Glutamatergic neuron (in vitro differentiated cells): ENCODE measurements around the gene KCNH3. TPM values are rescaled to one million over a fixed set of nuclear protein-coding genes. Genes with fewer than 3 reads are reported as not detected.

Source experiments
- DNase-seq: peaks from one replicate; pipeline ENCODE4 v3.0.0; 2022
- H3K27ac Mint-ChIP-seq: one replicate; pipeline ENCODE4 v1.8.0; 2020; ENCODE audit warnings: mild to moderate bottlenecking, mixed read lengths, inconsistent platforms; ENCODE audit not compliant: unreplicated experiment
- H3K27me3 Mint-ChIP-seq: one replicate; pipeline ENCODE4 v1.8.0; 2020; ENCODE audit warnings: mild to moderate bottlenecking, moderate library complexity, mixed read lengths, inconsistent platforms; ENCODE audit not compliant: unreplicated experiment
- H3K36me3 Mint-ChIP-seq: one replicate; pipeline ENCODE4 v1.8.0; 2020; ENCODE audit warnings: mild to moderate bottlenecking, mixed read lengths, inconsistent platforms; ENCODE audit not compliant: unreplicated experiment
- H3K4me1 Mint-ChIP-seq: one replicate; pipeline ENCODE4 v1.8.0; 2020; ENCODE audit warnings: mild to moderate bottlenecking, low read depth, mixed read lengths, inconsistent platforms; ENCODE audit not compliant: unreplicated experiment
- H3K4me3 Mint-ChIP-seq: one replicate; pipeline ENCODE4 v1.8.0; 2020; ENCODE audit warnings: mild to moderate bottlenecking, mixed read lengths, inconsistent platforms; ENCODE audit not compliant: unreplicated experiment
- H3K9me3 Mint-ChIP-seq: one replicate; pipeline ENCODE4 v1.8.0; 2020; ENCODE audit warnings: mild to moderate bottlenecking, moderate library complexity, mixed read lengths, inconsistent platforms; ENCODE audit not compliant: unreplicated experiment
- CTCF ChIP-seq: fragments of 200-600 bp; sonication (generic); IDR thresholded peaks from one replicate; pipeline ENCODE4 v1.5.0; 2021; ENCODE audit not compliant: partially characterized antibody, unreplicated experiment
- total RNA-seq: library from RNA; stranded (reverse); fragmentation: NEBNext Ultra II Directional; extraction: Animal tissue kit (Norgen Biotek cat#: 25700); gene quantifications from one replicate; pipeline ENCODE4 v1.2.1, GENCODE V29; 2021; ENCODE audit not compliant: unreplicated experiment

The KCNH3 gene
- total RNA-seq, 1 donor from 2014 or later, result 5.9 TPM

GRCh38 chr12:49518914-49519573, 19.8 kb upstream of the KCNH3 start:
- Mint-ChIP-seq H3K27ac (no peak overlapping the region), H3K4me3 (no peak overlapping the region), H3K9me3 (no peaks in the 10 kb centered on the region), H3K36me3 (no peaks in the 10 kb centered on the region), H3K27me3 (no peaks in the 10 kb centered on the region), H3K4me1 (peaks cover 2% of the 10 kb centered on the region)
- TF ChIP-seq CTCF, result no peak
- no peak for DNase-seq

- Mint-ChIP-seq H3K4me3 (no peak overlapping the region), H3K9me3 (no peaks in the 10 kb centered on the region), H3K4me1 (peaks cover 2% of the 10 kb centered on the region), H3K36me3 (no peaks in the 10 kb centered on the region), H3K27ac (no peak overlapping the region), H3K27me3 (no peaks in the 10 kb centered on the region)
- no peak for DNase-seq
- no peak for TF ChIP-seq CTCF
Observed at GRCh38 chr12:49519574-49519936, 19.3 kb upstream of the KCNH3 start.

GRCh38 chr12:49521389-49521788, 17.4 kb upstream of the KCNH3 start:
- Mint-ChIP-seq H3K4me3 (no peak overlapping the region), H3K9me3 (no peaks in the 10 kb centered on the region), H3K27me3 (no peaks in the 10 kb centered on the region), H3K4me1 (peaks cover 2% of the 10 kb centered on the region), H3K36me3 (no peaks in the 10 kb centered on the region), H3K27ac (no peak overlapping the region)
- TF ChIP-seq CTCF, result no peak
- no peak for DNase-seq

GRCh38 chr12:49524660-49525324, 14.0 kb upstream of the KCNH3 start:
- peaks cover 7% of the 10 kb centered on the region for H3K4me1 Mint-ChIP-seq
- TF ChIP-seq CTCF, result no peak
- no peak for DNase-seq

GRCh38 chr12:49525942-49526341, 12.9 kb upstream of the KCNH3 start:
- no peaks in the 10 kb centered on the region for H3K9me3 Mint-ChIP-seq
- DNase-seq, result no peak
- H3K27ac Mint-ChIP-seq, result no peak overlapping the region
- no peak overlapping the region for H3K4me3 Mint-ChIP-seq
- peaks cover 4% of the 10 kb centered on the region for H3K36me3 Mint-ChIP-seq
- H3K4me1 Mint-ChIP-seq, result peaks cover 7% of the 10 kb centered on the region
- no peaks in the 10 kb centered on the region for H3K27me3 Mint-ChIP-seq
- no peak for TF ChIP-seq CTCF

More at GRCh38 chr12:49524660-49525324, 14.0 kb upstream of the KCNH3 start:
- Mint-ChIP-seq H3K4me3 (no peak overlapping the region), H3K27ac (no peak overlapping the region), H3K27me3 (no peaks in the 10 kb centered on the region), H3K36me3 (peaks cover 4% of the 10 kb centered on the region), H3K9me3 (no peaks in the 10 kb centered on the region)
